ENCODE measurements around the gene SFXN3. TPM values are rescaled to one million over a fixed set of nuclear protein-coding genes. Genes with fewer than 3 reads are reported as not detected.

The SFXN3 gene
- total RNA-seq, 1 experiment from 2014 or later: 8.5 TPM

- no peaks in the 10 kb centered on the region for H4K20me1 ChIP-seq (ENCODE audit: insufficient read depth, low read depth, low read length)
- peaks cover 73% of the 10 kb centered on the region for H3K4me1 ChIP-seq (ENCODE audit: low read length)
- H3K36me3 ChIP-seq (ENCODE audit: insufficient read depth, low read length): no peaks in the 10 kb centered on the region
- peak overlapping the region; percentile 88 for H3K9ac ChIP-seq (ENCODE audit: low read length)
- peak overlapping the region; percentile 81 for H3K4me2 ChIP-seq (ENCODE audit: low read depth, low read length, poor library complexity, severe bottlenecking)
- H3K79me2 ChIP-seq (ENCODE audit: low read length): peaks cover 41% of the 10 kb centered on the region
- H3K4me3 ChIP-seq (ENCODE audit: low read length): peak overlapping the region; percentile 80
- peak; percentile 73 for DNase-seq
- H3K27me3 ChIP-seq (ENCODE audit: low read length): no peaks in the 10 kb centered on the region
- peak overlapping the region; percentile 98 for H3K27ac ChIP-seq (ENCODE audit: low read length)
- no peak overlapping the region for H2AFZ ChIP-seq (ENCODE audit: low read length)
- H3K9me2 ChIP-seq (replicated peaks; ENCODE audit: insufficient read depth, low read length): no peaks in the 10 kb centered on the region
- no peaks in the 10 kb centered on the region for H3K9me3 ChIP-seq (ENCODE audit: low read length)
These were observed 32.7 kb downstream of the SFXN3 start for GRCh38 chr10:101063548-101064414.

- H3K27me3 ChIP-seq (ENCODE audit: low read length): no peaks in the 10 kb centered on the region
- H3K36me3 ChIP-seq (ENCODE audit: insufficient read depth, low read length): no peaks in the 10 kb centered on the region
- H3K79me2 ChIP-seq (ENCODE audit: low read length): peaks cover 36% of the 10 kb centered on the region
- H3K9me3 ChIP-seq (ENCODE audit: low read length): no peaks in the 10 kb centered on the region
- H3K9me2 ChIP-seq (replicated peaks; ENCODE audit: insufficient read depth, low read length): no peaks in the 10 kb centered on the region
- H3K27ac ChIP-seq (ENCODE audit: low read length): peak overlapping the region; percentile 98
- peak overlapping the region; percentile 80; the same call in 1 of the 2 replicates for H3K4me3 ChIP-seq (ENCODE audit: low read length)
- peak overlapping the region; percentile 81 for H3K4me2 ChIP-seq (ENCODE audit: low read depth, low read length, poor library complexity, severe bottlenecking)
- no peaks in the 10 kb centered on the region for H4K20me1 ChIP-seq (ENCODE audit: insufficient read depth, low read depth, low read length)
- no peak overlapping the region for H2AFZ ChIP-seq (ENCODE audit: low read length)
- DNase-seq: no peak
- H3K4me1 ChIP-seq (ENCODE audit: low read length): peaks cover 75% of the 10 kb centered on the region
- peak overlapping the region; percentile 88 for H3K9ac ChIP-seq (ENCODE audit: low read length)
These were observed 33.5 kb downstream of the SFXN3 start for GRCh38 chr10:101064415-101065030.

- DNase-seq: peak; percentile 62
- H3K27ac ChIP-seq (ENCODE audit: low read length): peak overlapping the region; percentile 98
- no peaks in the 10 kb centered on the region for H3K36me3 ChIP-seq (ENCODE audit: insufficient read depth, low read length)
- H3K9me2 ChIP-seq (replicated peaks; ENCODE audit: insufficient read depth, low read length): no peaks in the 10 kb centered on the region
- H3K9ac ChIP-seq (ENCODE audit: low read length): peak overlapping the region; percentile 88
- peaks cover 26% of the 10 kb centered on the region for H3K79me2 ChIP-seq (ENCODE audit: low read length)
- no peak overlapping the region for H2AFZ ChIP-seq (ENCODE audit: low read length)
- no peaks in the 10 kb centered on the region for H3K9me3 ChIP-seq (ENCODE audit: low read length)
- peak overlapping the region; percentile 81 for H3K4me2 ChIP-seq (ENCODE audit: low read depth, low read length, poor library complexity, severe bottlenecking)
- H3K4me1 ChIP-seq (ENCODE audit: low read length): peaks cover 83% of the 10 kb centered on the region
- H4K20me1 ChIP-seq (ENCODE audit: insufficient read depth, low read depth, low read length): no peaks in the 10 kb centered on the region
- H3K27me3 ChIP-seq (ENCODE audit: low read length): no peaks in the 10 kb centered on the region
- peak overlapping the region; percentile 80 for H3K4me3 ChIP-seq (ENCODE audit: low read length)
These were observed 34.6 kb downstream of the SFXN3 start for GRCh38 chr10:101065481-101066145.

GRCh38 chr10:101066146-101066895 is 35.3 kb downstream of the SFXN3 start:
- Histone ChIP-seq H3K27ac (ENCODE audit: low read length) (peak overlapping the region; percentile 98), H3K36me3 (ENCODE audit: insufficient read depth, low read length) (no peaks in the 10 kb centered on the region), H3K79me2 (ENCODE audit: low read length) (peaks cover 24% of the 10 kb centered on the region), H4K20me1 (ENCODE audit: insufficient read depth, low read depth, low read length) (no peaks in the 10 kb centered on the region), H3K9me2 (replicated peaks; ENCODE audit: insufficient read depth, low read length) (no peaks in the 10 kb centered on the region), H3K4me1 (ENCODE audit: low read length) (peaks cover 88% of the 10 kb centered on the region), H3K27me3 (ENCODE audit: low read length) (no peaks in the 10 kb centered on the region), H3K4me2 (ENCODE audit: low read depth, low read length, poor library complexity, severe bottlenecking) (peak overlapping the region; percentile 81), H3K9ac (ENCODE audit: low read length) (peak overlapping the region; percentile 88), H3K9me3 (ENCODE audit: low read length) (no peaks in the 10 kb centered on the region), H3K4me3 (ENCODE audit: low read length) (peak overlapping the region; percentile 80), H2AFZ (ENCODE audit: low read length) (no peak overlapping the region)
- peak; percentile 94 for DNase-seq

GRCh38 chr10:101066896-101067355 is 35.9 kb downstream of the SFXN3 start:
- peak overlapping the region; percentile 88 for H3K9ac ChIP-seq (ENCODE audit: low read length)
- peaks cover 18% of the 10 kb centered on the region for H3K79me2 ChIP-seq (ENCODE audit: low read length)
- H3K27me3 ChIP-seq (ENCODE audit: low read length): no peaks in the 10 kb centered on the region
- peak overlapping the region; percentile 81 for H3K4me2 ChIP-seq (ENCODE audit: low read depth, low read length, poor library complexity, severe bottlenecking)
- peaks cover 88% of the 10 kb centered on the region for H3K4me1 ChIP-seq (ENCODE audit: low read length)
- H4K20me1 ChIP-seq (ENCODE audit: insufficient read depth, low read depth, low read length): no peaks in the 10 kb centered on the region
- DNase-seq: peak; percentile 78
- no peaks in the 10 kb centered on the region for H3K36me3 ChIP-seq (ENCODE audit: insufficient read depth, low read length)
- H3K9me2 ChIP-seq (replicated peaks; ENCODE audit: insufficient read depth, low read length): no peaks in the 10 kb centered on the region
- H3K4me3 ChIP-seq (ENCODE audit: low read length): peak overlapping the region; percentile 80
- no peaks in the 10 kb centered on the region for H3K9me3 ChIP-seq (ENCODE audit: low read length)
- no peak overlapping the region for H2AFZ ChIP-seq (ENCODE audit: low read length)
- peak overlapping the region; percentile 98 for H3K27ac ChIP-seq (ENCODE audit: low read length)

- H3K9ac ChIP-seq (ENCODE audit: low read length): peak overlapping the region; percentile 88
- no peak overlapping the region for H2AFZ ChIP-seq (ENCODE audit: low read length)
- peak overlapping the region; percentile 98 for H3K27ac ChIP-seq (ENCODE audit: low read length)
- H3K4me3 ChIP-seq (ENCODE audit: low read length): peak overlapping the region; percentile 80
- no peaks in the 10 kb centered on the region for H4K20me1 ChIP-seq (ENCODE audit: insufficient read depth, low read depth, low read length)
- peaks cover 13% of the 10 kb centered on the region for H3K79me2 ChIP-seq (ENCODE audit: low read length)
- H3K9me2 ChIP-seq (replicated peaks; ENCODE audit: insufficient read depth, low read length): no peaks in the 10 kb centered on the region
- H3K9me3 ChIP-seq (ENCODE audit: low read length): no peaks in the 10 kb centered on the region
- peak; percentile 97 for DNase-seq
- H3K27me3 ChIP-seq (ENCODE audit: low read length): no peaks in the 10 kb centered on the region
- H3K4me2 ChIP-seq (ENCODE audit: low read depth, low read length, poor library complexity, severe bottlenecking): peak overlapping the region; percentile 81
- H3K4me1 ChIP-seq (ENCODE audit: low read length): peaks cover 90% of the 10 kb centered on the region
- no peaks in the 10 kb centered on the region for H3K36me3 ChIP-seq (ENCODE audit: insufficient read depth, low read length)
These were observed 36.5 kb downstream of the SFXN3 start for GRCh38 chr10:101067356-101068083.

- DNase-seq: peak; percentile 56
- H3K4me3 ChIP-seq (ENCODE audit: low read length): no peak overlapping the region
- no peaks in the 10 kb centered on the region for H3K9me3 ChIP-seq (ENCODE audit: low read length)
- H3K27me3 ChIP-seq (ENCODE audit: low read length): no peaks in the 10 kb centered on the region
- H4K20me1 ChIP-seq (ENCODE audit: insufficient read depth, low read depth, low read length): no peaks in the 10 kb centered on the region
- peaks cover 89% of the 10 kb centered on the region for H3K4me1 ChIP-seq (ENCODE audit: low read length)
- no peaks in the 10 kb centered on the region for H3K9me2 ChIP-seq (replicated peaks; ENCODE audit: insufficient read depth, low read length)
- no peak overlapping the region; the same call in 1 of the 2 replicates for H3K9ac ChIP-seq (ENCODE audit: low read length)
- H2AFZ ChIP-seq (ENCODE audit: low read length): no peak overlapping the region
- H3K36me3 ChIP-seq (ENCODE audit: insufficient read depth, low read length): no peaks in the 10 kb centered on the region
- H3K27ac ChIP-seq (ENCODE audit: low read length): peak overlapping the region; percentile 98
- no peaks in the 10 kb centered on the region for H3K79me2 ChIP-seq (ENCODE audit: low read length)
- H3K4me2 ChIP-seq (ENCODE audit: low read depth, low read length, poor library complexity, severe bottlenecking): no peak overlapping the region
These were observed 38.4 kb downstream of the SFXN3 start for GRCh38 chr10:101069441-101069840.

All from Karpas-422 (cell line).